Keratinocyte (primary cell): ENCODE measurements around the gene LRIG1. TPM values are rescaled to one million over a fixed set of nuclear protein-coding genes. Genes with fewer than 3 reads are reported as not detected.

Experiments
- DNase-seq: peaks from one replicate; pipeline ENCODE4 v3.0.0-alpha.2; 2011; ENCODE audit warnings: low read depth, missing footprints, low spot score
- FAIRE-seq: peaks from 2 replicates; lab custom pipeline; 2011; peaks lifted over from hg19 to GRCh38; lab: Jason Lieb, UNC
- H2AFZ ChIP-seq: 2 replicates; pipeline ENCODE4 v1.6.0; 2012; ENCODE audit warnings: low read length, control low read depth, inconsistent platforms; ENCODE audit not compliant: control insufficient read depth
- H3K27ac ChIP-seq: 2 replicates; pipeline ENCODE4 v1.5.1; 2011; ENCODE audit warnings: low read length; ENCODE audit not compliant: control insufficient read depth, insufficient read depth
- H3K27me3 ChIP-seq: 3 replicates; pipeline ENCODE4 v1.6.0; 2011; ENCODE audit warnings: low read length; ENCODE audit not compliant: control insufficient read depth, insufficient read depth; ENCODE audit errors: extremely low read depth
- H3K36me3 ChIP-seq, 2 experiments: 2 replicates in 1 of 2; 3 replicates in 1 of 2; pipeline ENCODE4 v1.5.1; 2011; ENCODE audit warnings: low read length in 2 of 2, mild to moderate bottlenecking in 1 of 2; ENCODE audit not compliant: control insufficient read depth in 2 of 2, insufficient read depth in 2 of 2; ENCODE audit errors: extremely low read depth in 1 of 2
- H3K4me1 ChIP-seq: 3 replicates; pipeline ENCODE4 v1.5.1; 2011; ENCODE audit warnings: low read length; ENCODE audit not compliant: control insufficient read depth, insufficient read depth; ENCODE audit errors: extremely low read depth
- H3K4me2 ChIP-seq: 3 replicates; pipeline ENCODE4 v1.6.0; 2011; ENCODE audit warnings: low read depth, low read length; ENCODE audit not compliant: control insufficient read depth, insufficient read depth; ENCODE audit errors: extremely low read depth
- H3K4me3 ChIP-seq, 3 experiments: fragments of 200-600 bp in 1 of 3; sonication (generic) in 1 of 3; 2 replicates in 2 of 3; 3 replicates in 1 of 3; pipeline ENCODE4 v1.5.1; 2011 to 2016; ENCODE audit warnings: low read length in 3 of 3, mild to moderate bottlenecking in 3 of 3, control low read depth in 2 of 3, inconsistent platforms in 1 of 3, low read depth in 1 of 3, mixed read lengths in 1 of 3, mixed run types in 1 of 3, moderate library complexity in 1 of 3; ENCODE audit not compliant: control insufficient read depth in 2 of 3, insufficient read depth in 2 of 3; ENCODE audit errors: extremely low read depth in 1 of 3
- H3K79me2 ChIP-seq: 2 replicates; pipeline ENCODE4 v1.6.0; 2012; ENCODE audit warnings: low read length; ENCODE audit not compliant: control insufficient read depth, insufficient read depth
- H3K9ac ChIP-seq: 3 replicates; pipeline ENCODE4 v1.6.0; 2011; ENCODE audit warnings: low read length; ENCODE audit not compliant: control insufficient read depth, insufficient read depth; ENCODE audit errors: extremely low read depth
- H3K9me1 ChIP-seq: 3 replicates; pipeline ENCODE4 v1.6.0; 2011; ENCODE audit warnings: low read length; ENCODE audit not compliant: control insufficient read depth, insufficient read depth; ENCODE audit errors: extremely low read depth
- H3K9me3 ChIP-seq: 2 replicates; pipeline ENCODE4 v1.5.1; 2012; ENCODE audit warnings: low read depth, low read length; ENCODE audit not compliant: control insufficient read depth
- H4K20me1 ChIP-seq: 3 replicates; pipeline ENCODE4 v1.6.0; 2011; ENCODE audit warnings: low read length; ENCODE audit not compliant: control insufficient read depth, insufficient read depth; ENCODE audit errors: extremely low read depth
- CTCF ChIP-seq, 3 experiments: IDR thresholded peaks in 1 of 3; conservative IDR thresholded peaks in 1 of 3; optimal IDR thresholded peaks in 1 of 3; 2 replicates in 2 of 3; 3 replicates in 1 of 3; pipeline versions ENCODE3 to v1.5.1; 2011; ENCODE audit warnings: low read length in 3 of 3, mild to moderate bottlenecking in 3 of 3, moderate library complexity in 2 of 3, control low read depth in 1 of 3, inconsistent platforms in 1 of 3; ENCODE audit not compliant: insufficient read depth in 2 of 3; ENCODE audit errors: extremely low read depth in 1 of 3
- EZH2 ChIP-seq: IDR thresholded peaks from one replicate; pipeline ENCODE4 v1.6.1; 2012; ENCODE audit warnings: inconsistent platforms, mild to moderate bottlenecking, low read length, moderate library complexity
- dilution Hi-C: fragments of 300-500 bp; cut with MboI; formaldehyde crosslinking; loops from one replicate; pipeline ENCODE4 v1.7.0; 2020; ENCODE audit warnings: low sequenced_read_pairs; ENCODE audit not compliant: extremely low pct_ligation_motif_present
- polyA plus RNA-seq, 5 experiments: library from polyadenylated mRNA; depleted of rRNA in 3 of 5; stranded (reverse) in 3 of 5; stranded (forward) in 1 of 5; unstranded in 1 of 5; fragments of >200 nt; gene quantifications; 1 replicate in 1 of 5; 2 replicates in 3 of 5; 3 replicates in 1 of 5; pipeline versions ENCODE4 v1.2.1 to v1.2.3, GENCODE V29; 2011 to 2012; ENCODE audit warnings: missing spikeins in 2 of 5, low read depth in 1 of 5, low replicate concordance in 1 of 5

LRIG1 gene
- polyA plus RNA-seq, 1 donor (not counting 4 experiments of a cell fraction or from before 2014, with no cell fraction given), result 17.2 TPM

- FAIRE-seq (no peak), DNase-seq (no peak)
- Histone ChIP-seq H3K4me2 (no peak overlapping the region), H3K79me2 (no peaks in the 10 kb centered on the region), H3K9me3 (no peaks in the 10 kb centered on the region), H3K4me3 (no peak overlapping the region), H3K27me3 (no peaks in the 10 kb centered on the region), H3K9ac (no peak overlapping the region), H4K20me1 (no peaks in the 10 kb centered on the region), H3K36me3 (peaks cover 0 to 39% of the 10 kb centered on the region in 2 experiments), H3K9me1 (no peaks in the 10 kb centered on the region), H2AFZ (no peak overlapping the region), H3K4me1 (peaks cover 11% of the 10 kb centered on the region), H3K27ac (no peak overlapping the region)
- dilution Hi-C loops, result no loop called here
- TF ChIP-seq CTCF (optimal IDR thresholded peaks at IDR 0.05 in 1 of 3, IDR thresholded peaks at IDR 0.05 in 1 of 3, conservative IDR thresholded peaks at IDR 0.05 in 1 of 3; ENCODE audit: extremely low read depth in 1 of 3, insufficient read depth in 2 of 3, low read length in 3 of 3) (no peak), EZH2 (no peak)
These were observed 88.6 kb downstream of the LRIG1 start for GRCh38 chr3:66411961-66412887.

DNA sequence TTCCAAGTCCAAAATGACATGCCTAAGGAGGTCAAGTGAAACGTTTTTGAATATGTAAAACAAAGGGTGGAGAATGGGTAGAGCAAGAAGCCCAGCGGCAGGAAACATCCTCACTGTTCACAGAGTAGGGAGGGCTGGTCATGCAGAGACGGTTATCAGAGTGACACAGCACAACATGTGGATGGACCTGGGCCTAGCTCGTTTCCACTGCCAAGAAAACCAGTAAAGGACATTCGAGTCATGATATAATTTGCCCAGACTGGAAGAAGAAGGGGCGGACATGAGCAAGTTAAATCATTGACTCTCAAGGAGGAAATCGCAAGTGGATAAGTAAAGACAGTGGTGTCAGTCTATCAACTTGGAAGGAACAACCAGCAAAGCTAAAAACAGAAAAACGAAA is 89.3 kb downstream of the LRIG1 start:
- no peak for DNase-seq
- Histone ChIP-seq H3K9me1 (no peaks in the 10 kb centered on the region), H2AFZ (no peak overlapping the region), H3K4me1 (peaks cover 11% of the 10 kb centered on the region), H3K9ac (no peak overlapping the region), H3K9me3 (no peaks in the 10 kb centered on the region), H3K4me2 (no peak overlapping the region), H3K4me3 (no peak overlapping the region), H3K27ac (no peak overlapping the region), H3K79me2 (no peaks in the 10 kb centered on the region), H3K27me3 (no peaks in the 10 kb centered on the region), H3K36me3 (peaks cover 0 to 38% of the 10 kb centered on the region in 2 experiments), H4K20me1 (no peaks in the 10 kb centered on the region)
- dilution Hi-C loops, result no loop called here
- no peak for TF ChIP-seq EZH2
- TF ChIP-seq CTCF (optimal IDR thresholded peaks at IDR 0.05 in 1 of 3, IDR thresholded peaks at IDR 0.05 in 1 of 3, conservative IDR thresholded peaks at IDR 0.05 in 1 of 3; ENCODE audit: extremely low read depth in 1 of 3, insufficient read depth in 2 of 3, low read length in 3 of 3), result no peak
- no peak for FAIRE-seq
